Stimulated activated CD8-positive, alpha-beta memory T cell treated with anti-CD3 and anti-CD28 coated beads, Interleukin-7, amount 100 ng/mL, for 48 hours (primary cell): ENCODE measurements around the gene ASTN2.

Source experiments
- DNase-seq, 2 donors: peaks; one replicate each; pipeline ENCODE4 v3.0.0-alpha.2; 2020; ENCODE audit warnings: low read depth in 1 of 2; ENCODE audit errors: extremely low read depth in 1 of 2

The ASTN2 gene

DNA sequence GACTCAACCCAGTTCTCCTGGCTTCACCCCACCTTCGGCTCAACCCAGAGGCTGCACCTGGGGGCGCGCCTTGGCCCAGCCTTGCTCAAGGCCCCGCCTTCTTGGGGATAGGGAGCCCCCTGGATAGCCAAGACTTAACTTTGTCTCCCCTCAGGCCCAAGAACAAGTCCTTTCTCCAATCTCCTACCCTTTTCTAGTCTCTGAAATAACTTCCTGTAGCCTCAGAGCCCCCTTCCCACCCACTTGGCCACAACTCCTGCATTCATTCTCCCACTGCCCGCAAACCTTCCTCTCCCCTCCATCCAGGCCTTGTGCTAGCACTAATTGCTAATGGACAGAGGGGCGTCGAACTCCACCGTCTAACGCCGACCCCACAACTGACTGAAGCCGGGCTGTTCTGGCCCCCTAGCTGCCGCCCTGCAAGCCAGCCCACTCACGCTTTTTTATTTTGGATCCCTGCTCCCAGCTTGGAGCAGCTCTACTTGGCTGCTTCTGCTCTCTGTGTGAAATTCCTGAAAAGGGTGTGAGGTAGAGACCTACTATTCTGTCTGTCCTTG lies 579 bp upstream of the ASTN2 start:
- DNase-seq, result no peak

- DNase-seq, result no peak
Measured at GRCh38 chr9:117414220-117414905, 494 bp downstream of the ASTN2 start.

DNA sequence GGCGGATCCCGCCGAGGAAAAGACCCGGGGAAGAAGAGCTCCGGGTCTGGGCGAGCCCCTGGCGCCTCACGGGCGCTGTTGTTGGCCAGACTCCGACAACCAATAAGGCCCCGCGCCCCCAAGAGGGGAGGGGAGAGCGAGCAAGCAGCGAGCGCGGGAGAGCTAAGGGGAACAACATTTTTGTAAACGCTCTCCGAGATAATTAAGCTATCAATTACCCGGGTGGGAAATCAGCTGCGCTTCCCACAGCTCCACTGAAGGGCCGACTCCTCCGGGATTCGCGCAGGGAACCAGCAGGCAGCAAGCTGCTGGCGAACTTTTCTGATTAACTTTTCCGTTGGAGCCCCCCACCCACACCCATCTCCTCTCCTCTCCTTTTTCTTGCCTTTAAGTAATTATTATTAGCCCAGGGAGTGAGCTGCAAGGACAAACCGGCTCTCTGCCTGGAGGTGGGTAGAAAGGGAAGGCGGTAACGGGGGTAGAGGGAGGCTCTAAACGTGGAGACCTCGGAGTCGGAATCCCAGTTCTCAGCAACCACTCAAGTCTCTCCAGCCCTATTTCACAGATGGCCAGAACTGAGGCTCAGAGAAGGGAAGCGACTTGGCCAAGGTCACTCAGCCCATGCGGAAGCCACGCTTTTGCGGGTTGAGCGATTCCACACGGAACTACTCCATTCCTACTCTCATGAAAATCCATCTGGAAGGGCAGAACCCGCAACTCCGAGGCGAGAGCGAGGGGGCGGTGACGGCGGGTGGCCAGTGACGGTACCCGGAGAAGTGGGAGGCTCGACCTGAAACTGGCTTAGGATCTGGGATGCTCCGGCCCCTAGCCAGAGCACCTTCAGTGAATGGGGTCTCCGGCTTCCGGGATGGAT lies 1.3 kb downstream of the ASTN2 start:
- DNase-seq, result no peak

GRCh38 chr9:117412841-117413240 lies 2.0 kb downstream of the ASTN2 start:
- DNase-seq, result no peak

- DNase-seq, result no peak
Measured at GRCh38 chr9:117412006-117412715, 2.7 kb downstream of the ASTN2 start.

- DNase-seq, result no peak
Measured at GRCh38 chr9:117411547-117411946, 3.3 kb downstream of the ASTN2 start.

- DNase-seq, result no peak
Measured at GRCh38 chr9:117409321-117409720, 5.5 kb downstream of the ASTN2 start.

- no peak for DNase-seq
Measured at GRCh38 chr9:117407436-117408022, 7.3 kb downstream of the ASTN2 start.

DNA sequence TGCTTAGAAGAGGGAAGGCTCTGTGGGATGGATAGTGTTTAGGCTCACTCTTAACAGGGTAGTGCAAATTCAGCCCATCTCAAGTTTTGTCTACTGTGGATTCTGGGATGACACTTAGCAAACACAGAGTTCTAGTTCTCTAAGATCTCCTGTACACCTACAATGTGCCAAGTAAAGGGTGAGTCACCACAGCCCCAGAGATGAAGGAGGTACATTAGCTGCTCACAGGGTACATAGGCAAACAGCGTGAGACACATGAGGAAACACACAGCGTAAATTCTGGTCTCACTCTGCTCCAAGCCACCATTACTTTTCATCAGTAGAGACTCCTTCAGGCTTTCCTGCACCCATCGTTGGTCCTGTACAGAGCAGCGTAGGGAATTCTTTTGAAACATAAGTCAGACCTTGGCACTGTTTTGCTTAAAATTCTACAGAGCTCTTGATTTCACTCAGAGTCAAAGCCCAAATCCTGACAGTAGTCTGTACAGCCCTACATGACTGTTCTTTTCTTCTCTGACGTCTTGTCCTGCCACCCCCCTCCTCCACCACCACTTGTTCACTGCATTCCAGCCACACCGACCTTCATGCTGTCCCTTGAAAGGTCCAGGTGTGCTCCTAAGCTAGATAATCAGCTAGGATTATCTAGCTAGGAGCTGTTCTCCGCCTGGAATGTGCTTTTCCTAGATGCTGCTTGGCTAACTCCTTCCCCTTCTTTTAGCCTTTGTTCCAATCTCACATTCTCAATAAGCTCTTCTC lies 8.7 kb downstream of the ASTN2 start:
- no peak for DNase-seq

DNA sequence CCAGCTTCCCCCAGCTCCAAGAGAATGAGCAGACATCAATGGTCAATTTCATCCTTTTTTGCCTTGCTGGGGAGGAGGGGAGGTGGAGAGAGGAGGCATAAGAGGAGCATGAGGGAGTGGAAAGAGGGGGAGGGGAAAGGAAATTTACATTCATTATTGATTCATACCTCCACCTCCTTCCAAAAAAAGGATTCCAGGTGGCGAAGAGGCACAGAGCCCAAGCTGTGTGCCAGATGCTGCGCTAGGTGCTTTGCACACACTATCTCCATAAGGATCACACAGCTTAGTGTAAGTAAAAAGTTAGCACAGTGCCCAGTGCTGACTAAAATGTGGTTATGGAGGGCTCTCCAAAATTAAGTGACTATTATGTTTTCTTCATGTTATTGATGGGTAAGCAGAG lies 11.0 kb downstream of the ASTN2 start:
- DNase-seq, result no peak

DNA sequence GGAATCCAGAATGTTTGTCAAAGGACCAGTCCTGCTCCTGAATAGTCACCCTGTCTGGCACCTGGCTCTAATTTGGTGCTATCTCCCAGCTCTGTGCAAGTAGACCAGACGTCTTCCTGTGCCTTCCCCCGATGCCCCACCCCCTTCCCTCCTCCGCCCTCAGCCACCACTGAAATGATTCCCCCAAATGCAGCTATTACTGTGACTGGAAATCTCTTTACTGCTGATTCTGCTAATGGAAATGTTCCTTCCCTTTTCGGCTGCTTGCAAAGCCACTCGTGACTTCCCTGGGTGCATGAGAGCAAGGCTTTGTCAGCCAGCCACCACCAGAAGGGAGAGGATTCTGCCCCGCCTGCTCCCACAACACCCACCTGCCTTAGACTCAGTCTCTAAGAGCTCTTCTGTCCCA lies 11.4 kb downstream of the ASTN2 start:
- DNase-seq, result no peak

DNA sequence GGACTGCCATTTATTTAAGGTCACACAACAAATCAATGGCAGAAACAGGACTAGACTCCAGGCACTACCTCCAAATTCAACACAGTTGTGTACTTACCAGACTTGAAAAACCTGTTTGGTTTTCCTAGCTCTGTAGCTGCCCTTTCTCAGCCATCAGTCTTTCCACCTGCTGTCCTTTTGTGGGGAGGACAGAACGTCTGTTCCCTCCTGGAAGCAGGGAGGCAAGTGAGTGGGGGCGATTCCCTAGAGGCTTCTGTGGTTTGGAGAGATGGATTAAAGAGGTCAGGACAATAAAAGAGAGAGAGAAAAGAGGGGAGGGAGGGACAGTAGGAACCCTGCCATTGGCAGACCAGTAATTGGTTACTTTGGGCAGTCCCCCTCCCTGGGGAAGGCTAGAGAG lies 14.7 kb downstream of the ASTN2 start:
- DNase-seq, result no peak

- no peak for DNase-seq
Measured at GRCh38 chr9:117395151-117395650, 19.7 kb downstream of the ASTN2 start.

DNA sequence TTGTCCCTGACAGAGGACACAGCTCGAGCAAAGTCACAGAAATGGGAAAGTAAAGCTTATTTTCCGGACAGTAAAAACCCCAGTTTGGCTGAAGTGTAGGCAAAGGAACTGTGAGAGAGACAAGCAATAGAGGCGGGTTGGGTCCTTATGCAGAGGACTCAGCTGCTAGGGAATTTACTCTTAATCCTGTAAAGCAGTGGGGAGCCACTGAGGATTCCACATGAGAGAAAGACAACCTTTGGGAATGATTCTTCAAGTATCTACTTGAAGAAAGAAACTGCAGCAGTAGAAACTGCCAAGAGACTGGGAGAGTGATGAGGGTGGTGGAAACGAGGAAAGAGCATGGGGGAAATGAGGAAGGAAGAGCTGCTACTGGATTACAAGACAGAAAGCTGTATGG lies 20.2 kb downstream of the ASTN2 start:
- DNase-seq, result no peak

DNA sequence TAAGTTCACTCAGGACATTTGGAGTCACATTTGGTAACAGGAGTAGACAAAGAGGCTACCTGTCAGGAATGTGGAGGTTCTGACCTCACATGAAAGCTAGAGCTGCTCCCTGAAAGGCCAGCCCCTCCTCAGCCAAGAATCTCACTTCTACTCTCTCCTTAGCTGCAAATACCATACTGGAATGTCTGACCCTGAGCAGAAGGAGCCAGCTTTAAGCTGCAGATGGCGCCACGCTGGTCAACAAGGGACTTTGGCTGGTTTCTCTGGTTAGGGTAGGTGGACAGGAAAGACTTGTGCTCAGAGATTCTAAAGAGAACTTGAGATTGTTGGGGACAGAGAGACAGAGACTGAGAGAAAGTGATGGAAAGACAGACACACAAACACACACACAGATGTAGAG lies 21.9 kb downstream of the ASTN2 start:
- no peak for DNase-seq

GRCh38 chr9:117387422-117387821 lies 27.4 kb downstream of the ASTN2 start:
- DNase-seq, result no peak

- DNase-seq, result no peak
Measured at GRCh38 chr9:117379341-117379740, 35.5 kb downstream of the ASTN2 start.

GRCh38 chr9:117377046-117377445 lies 37.8 kb downstream of the ASTN2 start:
- DNase-seq, result no peak

DNA sequence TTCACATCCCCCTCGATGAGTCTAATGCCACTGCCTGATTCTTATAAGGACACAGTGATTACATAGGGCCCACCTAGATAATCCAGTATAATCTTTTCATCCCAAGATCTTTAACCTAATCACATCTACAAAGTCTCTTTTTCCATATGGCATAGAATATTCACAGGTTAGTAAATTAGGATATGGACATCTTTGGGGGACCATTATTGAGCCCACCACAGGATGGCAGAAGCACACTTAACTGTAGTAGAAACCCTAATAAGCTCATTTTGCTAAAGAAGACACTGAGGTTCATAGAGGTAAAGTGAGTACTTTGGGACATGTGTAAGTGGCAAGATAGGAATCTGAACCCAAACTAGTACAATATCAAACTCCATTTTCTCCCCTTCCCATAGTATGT lies 38.9 kb downstream of the ASTN2 start:
- no peak for DNase-seq

GRCh38 chr9:117374076-117374725 lies 40.7 kb downstream of the ASTN2 start:
- no peak for DNase-seq
